ENCODE results near the gene MTX1. TPM values are rescaled to one million over a fixed set of nuclear protein-coding genes. Genes with fewer than 3 reads are reported as not detected.

Gene MTX1
- total and polyA plus RNA-seq, 3 experiments from 2014 or later: 43.7 to 73.2 (median 67.6) TPM

- H3K4me3 ChIP-seq (ENCODE audit: low read length): no peak overlapping the region
Measured at GRCh38 chr1:155247667-155248553, 39.4 kb downstream of the MTX1 start.

GRCh38 chr1:155250246-155250632, 41.7 kb downstream of the MTX1 start:
- ChIA-PET CTCF (interaction anchor here (0.6 to 7.1 kb wide), 38 partner anchors 9 to 348 kb away, joined by 3 to 116 read pairs (median 6); partner anchors contain the start of genes CLK2, FDPS, HCN3 and KRTCAP2), POLR2A (interaction anchor here (1.0 to 3.3 kb wide), 4 partner anchors 11 to 313 kb away, joined by 6 to 16 read pairs (median 7); partner anchors contain the start of genes CLK2 and SCAMP3)
- Histone ChIP-seq H3K27ac (ENCODE audit: low read depth, low read length) (no peak overlapping the region), H3K36me3 (ENCODE audit: insufficient read depth, low read length) (no peaks in the 10 kb centered on the region), H3K4me3 (ENCODE audit: low read length) (peak overlapping the region; percentile 54), H3K9me3 (ENCODE audit: low read length) (no peaks in the 10 kb centered on the region), H3K27me3 (ENCODE audit: insufficient read depth, low read length, poor library complexity, severe bottlenecking) (no peaks in the 10 kb centered on the region), H3K4me1 (ENCODE audit: insufficient read depth, low read length) (peaks cover under 1% of the 10 kb centered on the region)
- Mint-ChIP-seq H3K36me3 (no peaks in the 10 kb centered on the region), H3K27me3 (no peaks in the 10 kb centered on the region), H3K9me3 (no peaks in the 10 kb centered on the region), H3K27ac (peak overlapping the region in 3 of 8 donors; percentile 13 to 55 (median 24)), H3K4me1 (peaks cover 18 to 26% (median 20%) of the 10 kb centered on the region in 3 donors), H3K4me3 (peak overlapping the region; percentile 17 to 84 (median 62))
- peak in 2 of 5 donors; percentile 17 to 52 for DNase-seq

More at GRCh38 chr1:155247667-155248553, 39.4 kb downstream of the MTX1 start:
- Histone ChIP-seq H3K4me1 (ENCODE audit: insufficient read depth, low read length) (peaks cover 18% of the 10 kb centered on the region), H3K27ac (ENCODE audit: low read depth, low read length) (no peak overlapping the region), H3K36me3 (ENCODE audit: insufficient read depth, low read length) (no peaks in the 10 kb centered on the region), H3K9me3 (ENCODE audit: low read length) (no peaks in the 10 kb centered on the region), H3K27me3 (ENCODE audit: insufficient read depth, low read length, poor library complexity, severe bottlenecking) (no peaks in the 10 kb centered on the region)
- Mint-ChIP-seq H3K27ac (peak overlapping the region in 1 of 8 donors; percentile 62), H3K9me3 (peaks cover 0 to 3% (median 3%) of the 10 kb centered on the region in 5 donors), H3K36me3 (peaks cover 0 to 3% (median 2%) of the 10 kb centered on the region in 3 donors), H3K4me3 (no peak overlapping the region), H3K4me1 (peaks cover 22 to 27% (median 26%) of the 10 kb centered on the region in 3 donors), H3K27me3 (peaks cover 4 to 9% of the 10 kb centered on the region in 2 donors)
- CTCF ChIA-PET: interaction anchor here (1.0 to 7.1 kb wide), 5 partner anchors 13 to 75 kb away, joined by 3 to 116 read pairs (median 20); partner anchors contain the start of genes KRTCAP2, RUSC1, SCAMP3 and THBS3
- POLR2A ChIA-PET: interaction anchor here (0.8 kb wide), 1 partner anchor 1078 kb away, joined by 3 read pairs; no protein-coding TSS in a partner anchor
- no peak for DNase-seq

DNA sequence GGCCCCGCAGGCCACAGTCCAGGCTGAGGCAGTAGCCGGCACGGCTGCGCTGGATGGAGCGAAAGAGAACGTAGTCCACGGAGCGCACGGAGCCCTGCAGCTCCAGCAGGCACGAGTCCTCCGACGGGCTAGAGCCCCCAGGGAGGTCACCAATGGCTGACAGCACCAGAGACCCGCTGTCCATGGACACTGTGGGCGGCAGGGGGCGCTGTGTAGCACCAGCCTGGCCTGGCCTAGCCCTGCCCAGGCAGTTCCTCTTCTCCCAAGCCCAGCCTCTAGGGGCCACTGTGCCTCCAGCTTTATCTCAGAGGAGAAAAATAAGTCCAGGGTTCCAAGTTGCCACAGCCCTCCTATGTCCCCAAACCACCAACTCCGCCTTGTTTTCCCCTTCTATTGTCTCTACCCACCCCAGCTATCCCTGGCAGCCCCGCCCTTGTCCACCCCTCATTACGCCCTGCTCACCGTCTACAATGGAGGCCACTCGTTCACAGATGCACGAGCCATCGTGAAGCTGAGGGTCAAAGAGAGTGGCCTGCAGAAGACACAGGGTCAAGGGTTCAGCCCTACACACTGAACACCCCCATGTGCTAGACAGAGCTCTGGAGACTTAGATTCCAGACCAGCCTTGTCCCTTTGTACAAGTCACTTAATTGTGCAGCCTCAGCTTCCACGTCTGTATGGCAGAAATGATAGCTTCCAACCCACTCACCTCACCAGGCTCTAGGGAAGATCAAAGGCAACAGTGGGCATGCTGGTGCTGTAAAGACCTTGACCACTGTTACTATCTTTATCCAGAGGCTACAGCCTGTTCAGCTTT, 42.3 kb downstream of the MTX1 start:
- Mint-ChIP-seq H3K27me3 (no peaks in the 10 kb centered on the region), H3K4me3 (peak overlapping the region; percentile 17 to 84 (median 59)), H3K4me1 (peaks cover 20 to 32% (median 24%) of the 10 kb centered on the region in 3 donors), H3K27ac (peak overlapping the region in 4 of 8 donors; percentile 13 to 83 (median 40)), H3K9me3 (no peaks in the 10 kb centered on the region), H3K36me3 (no peaks in the 10 kb centered on the region)
- H3K4me3 ChIP-seq (ENCODE audit: low read length): peak overlapping the region; percentile 54
- no peaks in the 10 kb centered on the region for H3K36me3 ChIP-seq (ENCODE audit: insufficient read depth, low read length)
- ChIA-PET POLR2A (interaction anchor here (1.0 to 3.3 kb wide), 4 partner anchors 11 to 313 kb away, joined by 6 to 16 read pairs (median 7); partner anchors contain the start of genes CLK2 and SCAMP3), CTCF (interaction anchor here (0.6 to 7.1 kb wide), 48 partner anchors 9 to 475 kb away, joined by 3 to 116 read pairs (median 5); partner anchors contain the start of genes CLK2, FDPS, HCN3 and KRTCAP2)
- H3K4me1 ChIP-seq (ENCODE audit: insufficient read depth, low read length): peaks cover 5% of the 10 kb centered on the region
- H3K27me3 ChIP-seq (ENCODE audit: insufficient read depth, low read length, poor library complexity, severe bottlenecking): no peaks in the 10 kb centered on the region
- no peaks in the 10 kb centered on the region for H3K9me3 ChIP-seq (ENCODE audit: low read length)
- H3K27ac ChIP-seq (ENCODE audit: low read depth, low read length): no peak overlapping the region
- DNase-seq: peak; percentile 88 to 97 (median 95)

- no peaks in the 10 kb centered on the region for H3K9me3 Mint-ChIP-seq
- H3K27ac ChIP-seq (ENCODE audit: low read depth, low read length): no peak overlapping the region
- H3K27me3 Mint-ChIP-seq: no peaks in the 10 kb centered on the region
- peak overlapping the region in 1 of 7 donors; percentile 17 for H3K4me3 Mint-ChIP-seq
- POLR2A ChIA-PET: interaction anchor here (0.5 to 3.3 kb wide), 4 partner anchors 10 to 432 kb away, joined by 3 to 16 read pairs (median 7); partner anchors contain the start of genes CLK2 and SCAMP3
- H3K9me3 ChIP-seq (ENCODE audit: low read length): no peaks in the 10 kb centered on the region
- peak overlapping the region in 2 of 8 donors; percentile 27 to 41 for H3K27ac Mint-ChIP-seq
- H3K36me3 ChIP-seq (ENCODE audit: insufficient read depth, low read length): peaks cover 2% of the 10 kb centered on the region
- H3K27me3 ChIP-seq (ENCODE audit: insufficient read depth, low read length, poor library complexity, severe bottlenecking): no peaks in the 10 kb centered on the region
- no peak for DNase-seq
- H3K36me3 Mint-ChIP-seq: peaks cover 0 to 7% (median 0%) of the 10 kb centered on the region in 3 donors
- no peak overlapping the region for H3K4me3 ChIP-seq (ENCODE audit: low read length)
- H3K4me1 ChIP-seq (ENCODE audit: insufficient read depth, low read length): peaks cover 7% of the 10 kb centered on the region
- CTCF ChIA-PET: interaction anchor here (0.8 to 7.1 kb wide), 30 partner anchors 9 to 474 kb away, joined by 3 to 116 read pairs (median 7); partner anchors contain the start of genes CLK2, FDPS, HCN3 and KRTCAP2
- peaks cover 22 to 34% (median 28%) of the 10 kb centered on the region in 3 donors for H3K4me1 Mint-ChIP-seq
Measured at GRCh38 chr1:155251566-155251965, 43.1 kb downstream of the MTX1 start.

DNA sequence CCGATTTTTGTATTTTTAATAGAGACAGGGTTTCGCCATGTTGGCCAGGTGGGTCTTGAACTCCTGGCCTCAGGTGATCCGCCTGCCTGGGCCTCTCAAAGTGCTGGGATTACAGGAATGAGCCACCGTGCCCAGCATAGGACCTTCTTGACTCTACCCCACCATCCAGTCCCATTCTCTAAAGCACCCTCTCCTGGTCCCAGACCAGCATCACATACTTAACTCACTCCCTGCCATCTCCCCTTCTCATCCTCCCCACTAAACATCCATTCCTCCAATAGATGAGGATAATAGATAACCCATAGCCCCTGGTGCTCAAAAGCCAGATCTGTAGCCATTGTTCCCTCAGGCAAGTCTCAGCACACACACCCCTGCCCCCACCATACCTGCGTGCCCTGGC, 44.7 kb downstream of the MTX1 start:
- Mint-ChIP-seq H3K4me1 (peaks cover 26 to 39% (median 38%) of the 10 kb centered on the region in 3 donors), H3K4me3 (peak overlapping the region in 6 of 7 donors; percentile 29 to 84 (median 76)), H3K9me3 (no peaks in the 10 kb centered on the region), H3K27me3 (no peaks in the 10 kb centered on the region), H3K27ac (peak overlapping the region in 2 of 8 donors; percentile 39 to 44), H3K36me3 (peaks cover 4 to 19% (median 8%) of the 10 kb centered on the region in 3 donors)
- Histone ChIP-seq H3K36me3 (ENCODE audit: insufficient read depth, low read length) (peaks cover 11% of the 10 kb centered on the region), H3K27me3 (ENCODE audit: insufficient read depth, low read length, poor library complexity, severe bottlenecking) (no peaks in the 10 kb centered on the region), H3K4me1 (ENCODE audit: insufficient read depth, low read length) (peaks cover 7% of the 10 kb centered on the region), H3K9me3 (ENCODE audit: low read length) (no peaks in the 10 kb centered on the region), H3K4me3 (ENCODE audit: low read length) (no peak overlapping the region), H3K27ac (ENCODE audit: low read depth, low read length) (no peak overlapping the region)
- ChIA-PET CTCF (interaction anchor here (4.4 to 7.1 kb wide), 3 partner anchors 7 to 69 kb away, joined by 64 to 116 read pairs (median 79); partner anchors contain the start of genes CLK2, HCN3, RUSC1 and SCAMP3), POLR2A (interaction anchor here (0.6 kb wide), 1 partner anchor 13 kb away, joined by 4 read pairs; no protein-coding TSS in a partner anchor)
- DNase-seq: no peak

DNA sequence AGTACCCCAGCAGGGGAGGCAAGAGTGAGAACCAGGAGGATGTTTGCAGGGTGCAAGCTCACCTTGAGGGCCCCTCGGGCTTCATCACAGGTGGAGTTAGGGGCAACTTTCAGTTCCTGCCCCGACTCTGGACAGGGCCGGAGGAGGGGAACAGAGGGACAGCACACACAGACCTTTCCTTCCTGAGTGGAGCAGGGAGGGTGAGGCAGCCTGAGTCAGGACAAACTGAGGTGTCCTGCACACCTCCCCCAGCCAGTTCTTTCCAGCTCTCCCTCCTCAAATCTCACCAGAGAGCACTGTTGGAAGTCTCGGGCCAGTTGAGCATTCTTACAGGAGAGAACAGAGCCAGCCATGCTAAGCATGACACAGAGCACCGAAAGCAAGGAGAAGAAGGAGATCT, 45.3 kb downstream of the MTX1 start:
- ChIA-PET POLR2A (interaction anchor here (0.6 kb wide), 1 partner anchor 12 kb away, joined by 4 read pairs; no protein-coding TSS in a partner anchor), CTCF (interaction anchor here (6.6 to 7.1 kb wide), 2 partner anchors 7 to 69 kb away, joined by 79 to 116 read pairs; partner anchors contain the start of genes RUSC1 and SCAMP3)
- Histone ChIP-seq H3K4me3 (ENCODE audit: low read length) (no peak overlapping the region), H3K27ac (ENCODE audit: low read depth, low read length) (peak overlapping the region; percentile 51), H3K4me1 (ENCODE audit: insufficient read depth, low read length) (peaks cover 7% of the 10 kb centered on the region), H3K9me3 (ENCODE audit: low read length) (no peaks in the 10 kb centered on the region), H3K36me3 (ENCODE audit: insufficient read depth, low read length) (peaks cover 11% of the 10 kb centered on the region), H3K27me3 (ENCODE audit: insufficient read depth, low read length, poor library complexity, severe bottlenecking) (no peaks in the 10 kb centered on the region)
- Mint-ChIP-seq H3K27me3 (no peaks in the 10 kb centered on the region), H3K4me3 (peak overlapping the region in 6 of 7 donors; percentile 44 to 84 (median 76)), H3K9me3 (no peaks in the 10 kb centered on the region), H3K4me1 (peaks cover 26 to 39% (median 38%) of the 10 kb centered on the region in 3 donors), H3K27ac (peak overlapping the region in 4 of 8 donors; percentile 6 to 80 (median 56)), H3K36me3 (peaks cover 6 to 25% (median 8%) of the 10 kb centered on the region in 3 donors)
- no peak for DNase-seq
